Effector CD8-positive, alpha-beta T cell (primary cell): ENCODE data around the gene LYPD6.

Experiments
- DNase-seq: peaks from one replicate; lab custom pipeline; 2025; lab: John Stamatoyannopoulos, UW

LYPD6 gene

DNA sequence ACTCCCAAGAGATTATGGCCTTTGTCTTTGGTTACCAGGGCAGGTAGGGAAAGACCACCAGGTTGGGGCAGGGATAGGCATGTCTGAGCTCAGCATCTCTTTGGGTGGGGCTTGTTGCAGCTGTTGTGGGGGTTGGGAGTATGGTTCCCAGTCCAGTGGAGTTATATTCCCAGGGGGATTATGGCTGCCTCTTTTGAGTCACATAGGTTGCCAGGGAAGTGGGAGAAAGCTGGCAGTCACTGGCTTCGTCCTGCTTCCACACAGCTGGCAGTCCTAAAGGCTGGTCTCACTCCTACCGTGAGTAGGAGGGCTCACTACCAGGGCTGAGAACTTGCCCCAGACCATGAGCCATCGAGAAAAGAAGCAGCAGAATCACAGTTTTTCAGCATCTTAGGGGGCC lies 79.1 kb downstream of the LYPD6 start:
- no peak for DNase-seq

DNA sequence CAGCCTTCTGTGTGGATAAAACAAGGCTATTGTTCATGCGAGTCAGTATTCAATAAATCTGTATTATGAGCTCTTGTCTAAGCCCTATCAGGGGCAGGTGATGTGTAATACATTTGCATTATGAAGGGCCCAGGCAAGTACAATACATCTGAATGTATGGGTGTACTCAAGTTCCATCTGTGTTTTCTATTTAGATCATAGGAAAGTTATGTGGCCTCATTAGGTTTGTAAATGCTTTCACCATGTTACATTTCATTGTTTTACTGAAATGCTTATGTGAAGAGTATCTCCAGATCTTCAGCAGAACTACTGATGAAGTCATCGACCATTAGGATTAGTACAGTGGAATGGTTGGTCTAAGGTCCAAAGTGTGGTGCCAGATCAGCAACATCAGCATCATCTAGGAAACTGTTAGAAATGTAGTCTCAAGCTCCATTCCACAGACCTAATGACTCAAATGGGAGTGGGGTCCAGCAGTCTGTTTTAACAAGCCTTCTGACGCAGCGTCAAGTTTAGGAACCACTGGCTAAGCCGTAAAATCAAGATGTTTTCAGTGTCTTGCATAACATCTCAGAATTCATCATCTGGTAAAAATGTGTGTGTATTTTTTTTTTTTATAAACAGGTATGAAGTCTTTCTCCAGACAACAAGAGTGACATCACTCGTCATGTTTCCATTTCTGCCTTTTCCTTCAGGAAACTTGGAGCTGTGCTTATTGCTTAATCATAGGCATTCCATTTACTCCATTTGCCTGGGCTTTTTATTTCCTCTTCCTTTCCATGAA lies 80.5 kb downstream of the LYPD6 start:
- DNase-seq, result no peak

DNA sequence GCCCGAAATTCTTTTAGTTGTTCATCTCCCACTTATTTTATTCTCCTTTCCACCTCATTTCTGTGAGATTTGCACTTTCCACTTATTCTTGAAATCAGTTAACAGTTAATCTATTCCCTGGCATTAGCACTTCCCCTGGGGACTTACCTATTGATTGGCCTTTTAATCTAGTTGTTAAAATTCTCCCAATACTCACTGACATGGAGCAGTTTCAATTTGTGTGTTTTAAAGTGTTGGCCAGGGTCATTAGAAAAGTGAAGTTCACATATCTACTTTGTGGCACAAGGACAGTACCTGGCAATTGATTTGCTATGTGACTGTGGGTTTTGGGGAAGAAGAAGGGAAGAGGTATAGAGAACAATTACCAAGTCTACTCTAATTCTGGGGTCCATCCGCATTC lies 83.1 kb downstream of the LYPD6 start:
- DNase-seq, result no peak

DNA sequence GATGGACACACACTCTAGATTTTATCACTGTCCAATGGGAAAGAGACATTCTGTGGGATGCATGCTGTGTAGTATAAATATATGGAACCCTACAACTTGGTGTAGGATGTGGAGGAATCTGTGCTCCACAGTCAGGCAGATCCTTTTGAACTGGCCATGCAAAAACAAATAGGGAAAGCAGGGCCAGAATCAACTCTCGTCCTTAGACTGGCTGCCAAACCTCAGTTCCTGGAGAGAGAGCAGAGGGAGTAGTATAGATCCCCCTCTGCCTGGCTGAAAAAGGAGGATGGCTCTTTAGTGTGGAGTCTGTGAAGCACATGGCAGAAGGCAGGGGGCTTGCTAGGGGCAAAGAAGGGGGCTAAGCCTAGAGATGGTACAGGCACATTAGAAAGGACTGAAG lies 84.7 kb downstream of the LYPD6 start:
- no peak for DNase-seq

DNA sequence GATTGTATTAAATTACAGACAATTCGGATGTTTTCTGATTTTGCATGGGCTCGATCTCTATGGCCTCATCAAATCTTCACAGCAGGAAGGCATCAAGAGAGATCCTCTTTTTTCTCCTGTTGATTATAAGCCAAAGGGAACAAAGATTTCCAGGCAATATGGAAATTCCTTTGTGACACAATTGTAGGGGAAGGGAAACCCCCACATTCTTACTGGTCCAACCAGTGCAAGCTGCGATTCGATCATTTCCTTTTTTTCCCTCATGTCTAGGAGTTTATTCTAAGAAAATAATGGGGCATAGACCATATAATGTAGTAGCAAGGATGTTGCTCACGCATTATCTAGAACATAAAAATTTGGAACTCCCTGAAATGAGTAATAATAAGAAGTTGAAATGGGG lies 87.7 kb downstream of the LYPD6 start:
- no peak for DNase-seq

DNA sequence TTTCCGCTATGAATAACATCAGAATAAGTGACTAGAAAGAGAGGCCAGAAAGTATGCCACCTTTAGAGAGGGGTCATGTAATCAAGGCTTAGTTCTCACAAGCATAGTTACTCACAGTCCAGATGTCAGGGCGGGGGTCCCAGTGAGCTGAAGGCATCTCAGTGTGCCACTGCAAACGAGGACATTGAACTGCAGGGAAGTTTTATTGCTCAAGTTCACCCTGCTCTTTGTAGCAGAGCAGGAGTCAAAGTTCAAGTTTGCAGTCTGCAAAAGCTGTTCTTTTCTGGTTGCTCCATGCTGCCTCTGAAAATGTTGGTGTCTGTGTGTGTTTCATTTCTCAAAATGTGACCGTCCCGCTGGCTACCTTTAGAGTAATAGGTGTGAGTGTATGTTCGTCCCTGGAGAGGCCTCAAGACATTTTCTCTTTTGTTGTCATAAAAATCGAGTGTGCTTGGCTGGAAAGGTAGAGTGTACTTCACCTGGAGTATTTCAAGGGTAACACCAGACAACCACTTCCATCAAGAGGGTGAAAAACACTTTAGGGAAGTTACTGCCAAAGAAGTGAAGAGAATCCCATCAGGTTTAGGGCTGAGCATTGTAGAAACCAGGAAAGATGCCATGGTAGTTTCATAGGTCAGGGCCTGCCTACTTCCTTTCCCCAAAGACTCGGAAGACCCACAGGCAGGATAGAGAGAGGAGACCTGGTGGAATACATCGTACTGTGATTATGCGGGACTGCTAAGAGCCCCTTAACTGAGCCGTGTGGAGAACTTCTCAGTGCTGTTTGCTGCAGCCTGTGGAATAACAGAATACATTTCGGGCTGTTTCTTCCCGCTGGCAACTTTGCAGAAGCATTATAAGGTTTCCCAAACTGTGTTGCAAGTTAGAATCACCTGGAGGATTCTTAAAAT lies 89.9 kb downstream of the LYPD6 start:
- DNase-seq, result no peak

DNA sequence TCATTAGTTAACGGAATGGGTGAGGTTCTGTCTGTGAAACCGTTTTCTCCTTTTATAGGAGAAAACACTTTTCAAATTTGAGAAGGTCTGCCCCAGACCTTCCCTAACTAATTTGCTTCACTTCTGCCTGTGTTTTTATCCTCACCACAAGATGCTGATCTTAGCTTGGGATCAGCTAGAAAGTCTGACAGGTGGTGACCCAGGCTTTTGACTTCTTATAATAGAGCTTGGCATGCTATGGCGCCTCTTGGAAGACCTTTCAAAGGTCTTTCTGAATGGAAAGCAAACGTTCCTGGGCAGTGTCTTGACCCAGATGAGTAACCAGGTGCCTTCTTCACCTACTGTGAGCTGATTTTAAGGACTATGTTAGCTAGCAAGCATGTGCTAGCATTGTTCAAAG lies 91.4 kb downstream of the LYPD6 start:
- no peak for DNase-seq

DNA sequence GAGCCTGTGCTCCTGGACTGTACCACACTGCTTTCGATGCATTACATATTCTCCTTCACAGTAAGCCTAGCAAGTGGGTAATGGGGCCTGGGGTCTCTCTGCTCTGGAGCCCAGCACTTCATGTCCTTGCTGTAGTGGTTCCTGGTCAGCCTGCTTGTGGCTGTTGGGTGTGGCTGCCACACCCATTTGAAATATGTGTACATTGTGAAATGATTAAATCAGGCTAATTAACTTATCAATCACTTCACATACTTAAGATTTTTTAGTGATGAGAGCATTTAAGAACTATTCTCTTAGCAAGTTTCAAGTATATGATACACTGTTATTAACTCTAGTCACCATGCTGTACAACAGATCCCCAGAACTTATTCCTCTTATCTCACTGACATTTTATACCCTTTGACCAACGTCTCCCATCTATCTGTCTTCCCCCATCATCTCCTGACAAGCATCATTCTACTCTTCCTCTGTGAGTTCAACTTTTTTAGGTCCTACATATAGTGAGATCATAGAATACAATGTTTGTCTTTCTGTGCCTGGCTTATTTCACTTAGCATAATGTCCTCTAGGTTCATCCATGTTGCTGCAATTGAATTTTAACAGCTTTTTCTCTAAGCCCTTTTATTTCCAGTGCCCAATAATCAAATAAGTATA lies 92.1 kb downstream of the LYPD6 start:
- DNase-seq, result no peak

DNA sequence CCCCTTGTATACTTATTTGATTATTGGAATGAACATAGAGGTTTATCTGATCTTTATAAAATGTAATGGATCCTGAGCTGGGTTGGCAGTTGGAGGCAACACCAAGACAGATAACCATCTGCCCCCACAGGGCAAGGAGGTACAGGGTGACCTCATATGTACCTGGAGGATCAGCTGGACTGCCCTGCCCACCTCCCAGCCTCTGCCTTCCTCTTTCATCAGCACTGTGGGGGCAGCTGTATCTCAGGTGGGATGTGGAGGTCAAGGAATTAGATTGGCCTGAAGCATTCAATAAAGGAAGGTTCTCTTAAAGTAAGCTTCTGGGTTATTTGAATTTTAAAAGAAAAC lies 92.6 kb downstream of the LYPD6 start:
- DNase-seq, result no peak

DNA sequence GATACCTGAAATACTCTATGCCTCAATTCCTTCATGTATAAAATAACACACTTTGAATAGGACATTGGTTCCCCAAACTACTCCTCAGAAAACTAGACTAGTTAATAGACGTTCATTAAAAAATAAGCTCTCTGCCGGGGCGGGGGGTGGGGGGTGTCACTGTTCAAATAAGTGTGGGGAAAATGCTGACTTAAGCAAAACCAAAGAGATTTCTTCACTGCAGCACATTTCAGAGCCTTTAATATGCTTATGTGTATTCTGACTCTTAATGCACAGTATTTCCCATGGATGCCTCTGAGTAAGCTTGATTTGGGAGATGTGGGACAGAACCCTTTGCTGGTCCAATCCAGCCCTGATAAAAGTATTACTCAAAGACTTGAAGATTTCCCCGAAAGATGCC lies 93.2 kb downstream of the LYPD6 start:
- DNase-seq, result no peak

DNA sequence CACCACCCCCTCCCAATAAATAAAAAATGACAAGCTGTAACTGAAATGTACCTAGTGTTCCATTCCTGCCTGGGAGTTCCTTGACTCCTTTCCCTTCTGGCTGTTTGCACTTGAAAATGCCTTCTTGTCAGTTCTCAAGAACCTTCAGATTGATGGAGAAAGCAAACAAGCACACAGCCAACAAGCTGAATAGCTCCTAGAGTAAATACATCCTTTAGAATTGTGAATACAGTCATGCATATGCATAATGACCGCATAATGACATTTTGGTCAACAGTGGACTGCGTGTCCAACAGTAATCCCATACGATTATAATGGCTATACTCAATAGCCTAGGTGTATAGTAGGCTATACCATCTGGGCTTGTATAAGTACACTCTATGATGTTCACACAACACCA lies 97.0 kb downstream of the LYPD6 start:
- DNase-seq, result no peak

DNA sequence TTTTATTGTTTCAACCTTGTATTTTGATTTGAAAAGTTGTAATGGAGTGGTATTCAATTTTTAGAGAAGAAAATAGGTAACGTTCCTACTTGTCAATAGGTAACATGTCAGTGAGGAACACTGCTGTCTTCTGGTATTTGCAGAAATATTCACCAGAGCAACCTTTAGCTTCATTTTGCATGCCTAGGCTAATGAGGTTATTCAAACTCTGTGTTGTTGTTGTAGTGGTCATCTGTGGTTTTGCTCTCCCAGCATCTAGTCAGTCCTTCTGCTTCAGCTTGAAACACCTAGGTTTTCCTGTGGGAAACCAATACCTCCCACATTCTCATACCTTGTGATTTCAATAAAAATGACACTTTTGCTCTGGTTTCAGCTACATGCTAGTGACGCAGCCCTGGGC lies 98.4 kb downstream of the LYPD6 start:
- no peak for DNase-seq

DNA sequence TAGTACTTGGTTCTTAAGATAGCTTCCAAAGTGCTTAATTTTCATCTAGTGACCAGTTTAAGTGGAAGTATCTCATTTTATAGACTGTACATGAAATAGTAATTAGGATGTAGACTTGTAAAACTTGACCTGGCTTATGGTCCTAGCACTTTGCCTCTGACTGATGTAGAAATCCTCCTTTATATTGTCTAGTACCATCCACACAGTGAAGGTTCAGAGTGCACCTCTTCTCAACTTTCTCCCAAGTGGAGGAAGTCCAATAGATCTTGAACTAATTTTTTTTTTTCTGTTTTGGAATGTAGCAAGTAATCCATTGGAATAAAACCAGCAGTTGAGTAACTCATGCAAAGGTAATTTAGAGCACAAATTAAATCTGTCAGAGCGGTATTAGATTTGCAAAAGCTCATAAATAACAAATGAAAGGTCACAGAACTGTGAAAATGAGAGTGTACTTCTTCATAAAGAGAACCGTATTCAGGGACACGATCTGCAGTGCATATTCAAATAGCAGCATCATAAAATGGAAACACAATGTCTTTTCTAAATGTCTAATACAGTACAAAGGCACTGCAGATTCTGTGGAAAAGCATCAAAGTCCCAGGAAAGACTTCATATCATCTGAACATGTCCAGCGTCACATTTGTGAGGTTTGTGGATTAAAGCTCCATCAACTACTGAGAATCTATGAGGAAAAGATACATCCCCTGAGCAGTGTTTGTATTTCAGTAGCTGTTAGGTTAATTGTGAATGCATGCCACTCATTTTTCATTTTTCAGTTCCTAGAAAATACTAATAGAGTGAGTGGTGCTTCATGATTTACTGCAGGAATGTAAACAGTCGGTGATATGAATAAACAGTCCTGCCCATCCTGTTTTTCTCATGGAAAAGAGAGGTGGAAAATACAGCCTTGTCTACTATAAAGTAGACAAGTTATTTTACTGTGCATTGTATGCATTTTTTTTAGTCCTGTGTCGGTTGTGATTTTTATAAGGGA lies 100.7 kb downstream of the LYPD6 start:
- no peak for DNase-seq

DNA sequence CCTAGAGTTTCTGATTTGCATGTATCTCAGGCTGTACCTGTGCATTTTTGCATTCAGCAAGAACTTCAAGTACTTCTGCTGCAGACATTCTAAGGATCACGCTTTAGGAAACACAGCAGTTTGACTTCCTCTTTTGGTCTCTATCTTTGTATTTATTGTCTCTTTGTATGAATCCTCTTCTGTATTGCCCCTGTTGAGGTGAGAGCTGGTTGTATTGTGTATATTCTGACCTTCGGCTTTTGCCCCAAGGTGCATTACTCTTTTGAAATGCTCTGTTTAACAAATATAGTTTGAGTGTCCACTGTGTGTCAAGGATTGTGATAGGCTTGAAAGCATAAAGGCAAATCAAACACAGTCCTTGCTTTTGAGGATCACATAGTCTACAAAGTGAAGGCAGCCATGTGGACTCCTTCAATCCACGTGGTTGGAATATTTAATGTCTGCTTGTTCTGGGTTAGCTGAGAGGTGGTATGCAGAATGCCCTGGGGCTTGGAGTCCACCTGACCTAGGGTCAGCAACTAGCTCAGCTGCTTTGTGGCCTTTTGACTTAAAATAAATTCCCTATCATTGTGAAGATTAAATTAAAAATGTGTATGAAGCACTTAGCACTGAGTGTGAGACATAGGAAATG lies 108.1 kb downstream of the LYPD6 start:
- DNase-seq, result no peak

DNA sequence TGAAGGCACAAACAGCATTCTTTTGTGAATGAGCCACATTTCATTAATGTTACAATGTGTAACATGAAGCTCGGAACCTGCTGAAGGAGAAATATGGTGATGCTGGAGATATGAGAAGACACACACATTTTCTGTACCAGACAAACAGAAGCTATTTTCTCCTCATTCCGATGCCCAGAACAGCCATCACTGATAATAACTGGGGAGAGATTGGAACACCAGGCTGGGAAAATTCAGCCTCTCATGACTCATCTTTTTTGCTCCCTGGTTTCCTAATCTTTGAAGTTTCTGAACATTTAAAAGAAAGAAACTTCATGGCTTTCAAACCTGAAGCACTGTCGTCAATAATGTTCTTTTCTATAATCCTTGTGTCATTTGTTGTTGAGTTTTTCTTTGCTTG lies 110.9 kb downstream of the LYPD6 start:
- DNase-seq, result no peak

DNA sequence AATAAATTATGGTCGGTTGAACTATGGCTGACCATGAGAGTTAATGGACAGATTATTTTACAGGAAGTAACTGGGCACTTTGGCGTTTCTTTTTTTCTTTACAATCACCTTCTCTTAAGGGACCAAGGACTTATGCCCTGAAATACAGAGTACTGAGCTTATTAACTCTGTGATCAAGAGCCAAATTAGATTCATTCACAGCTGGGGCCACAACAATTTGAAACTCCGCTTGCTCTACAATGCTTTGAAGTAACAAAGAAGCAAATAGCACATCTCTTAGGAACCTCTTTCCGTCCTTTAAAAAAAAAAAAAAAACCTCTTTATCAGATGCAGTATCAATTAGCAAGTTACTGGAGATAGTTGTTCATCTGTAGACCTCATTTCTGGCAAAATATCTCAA lies 112.0 kb downstream of the LYPD6 start:
- DNase-seq, result no peak

DNA sequence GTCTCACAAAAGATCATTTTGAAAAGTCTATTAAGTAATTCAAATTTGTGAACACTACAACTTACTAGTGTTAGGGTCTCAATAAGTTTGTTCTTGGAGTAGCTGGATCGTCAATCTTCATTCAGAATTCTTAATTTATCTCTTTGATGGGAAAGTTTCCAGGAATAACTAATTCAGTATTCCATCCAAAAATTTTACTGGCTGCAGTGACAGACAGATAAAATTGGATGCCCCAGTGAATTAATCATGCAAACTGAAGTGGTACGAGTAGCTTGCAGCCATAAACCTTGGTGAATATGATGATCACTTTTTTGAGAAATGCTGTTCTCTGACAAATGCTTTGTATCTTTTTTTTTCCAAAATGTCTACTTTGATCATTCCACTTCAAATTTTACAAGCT lies 112.8 kb downstream of the LYPD6 start:
- DNase-seq, result no peak

DNA sequence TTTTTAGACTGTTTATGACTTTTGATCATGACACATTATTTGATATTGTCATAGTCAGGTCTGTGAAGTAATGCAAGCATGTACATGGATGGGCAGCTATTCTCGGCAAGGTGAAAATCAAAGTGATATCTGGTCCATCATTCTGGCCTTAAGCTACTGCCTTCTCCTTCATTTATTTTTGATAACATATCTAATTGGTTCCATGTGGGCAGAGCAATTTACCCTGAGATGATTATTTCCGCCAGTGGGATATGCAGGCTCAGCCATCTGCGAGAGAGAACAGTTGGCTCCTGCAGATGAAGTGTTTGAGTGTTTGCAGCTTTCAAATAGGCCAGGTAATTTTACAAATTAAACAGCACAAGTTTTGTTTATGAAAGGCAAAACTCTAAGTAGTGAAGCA lies 116.4 kb downstream of the LYPD6 start:
- no peak for DNase-seq

DNA sequence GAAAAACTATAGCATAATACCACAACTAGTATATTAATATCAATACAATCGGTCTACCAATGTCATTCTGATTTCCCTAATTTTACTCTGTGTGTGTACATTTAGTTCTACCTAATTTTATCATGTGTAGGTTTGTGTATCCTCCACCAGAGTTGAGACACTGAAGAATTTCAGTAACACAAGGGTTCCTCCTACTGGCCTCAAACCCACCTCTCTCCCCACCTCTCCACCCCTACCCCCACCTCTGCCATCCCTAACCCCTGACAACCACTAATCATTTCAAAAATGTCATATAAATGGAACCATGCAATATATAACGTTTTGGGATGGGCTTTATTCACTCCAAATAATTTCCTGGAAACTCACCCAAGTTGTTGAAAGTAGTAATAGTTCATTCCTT lies 117.9 kb downstream of the LYPD6 start:
- no peak for DNase-seq

DNA sequence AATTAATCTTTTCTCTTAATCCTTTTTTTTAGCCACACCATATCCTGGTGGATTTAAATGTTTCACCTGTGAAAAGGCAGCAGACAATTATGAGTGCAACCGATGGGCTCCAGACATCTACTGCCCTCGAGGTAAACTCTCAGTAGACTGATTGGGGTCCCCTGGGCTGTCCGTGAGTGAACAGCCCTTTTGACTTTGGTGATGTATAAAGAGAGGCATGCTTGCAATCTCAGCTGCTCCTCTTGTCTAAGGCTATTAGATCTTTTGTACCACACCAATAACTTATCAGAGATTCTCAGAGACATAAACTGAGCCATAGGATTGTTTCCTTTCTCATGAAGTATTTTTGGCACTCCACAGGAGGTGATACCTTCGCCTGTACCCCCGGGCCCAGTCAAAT lies 118.6 kb downstream of the LYPD6 start:
- DNase-seq, result no peak
